Smooth muscle cell (in vitro differentiated cells): ENCODE results near the gene ZGLP1. TPM values are rescaled to one million over a fixed set of nuclear protein-coding genes. Genes with fewer than 3 reads are reported as not detected.

Experiments
- DNase-seq: peaks from one replicate; lab custom pipeline; 2025; ENCODE audit not compliant: unreplicated experiment; lab: John Stamatoyannopoulos, UW
- H2AFZ ChIP-seq: fragments of 200-600 bp; sonication (generic); 2 replicates; pipeline ENCODE4 v1.6.0; 2016; ENCODE audit warnings: antibody characterized with exemption, low read depth, mild to moderate bottlenecking
- H3F3A ChIP-seq: fragments of 200-600 bp; sonication (generic); 2 replicates; pipeline ENCODE4 v1.6.0; 2017; ENCODE audit warnings: antibody characterized with exemption, low read depth
- H3K27ac ChIP-seq: fragments of 200-600 bp; sonication (generic); 2 replicates; pipeline ENCODE4 v1.5.1; 2016; ENCODE audit warnings: low read depth, mild to moderate bottlenecking
- H3K27me3 ChIP-seq: fragments of 200-600 bp; sonication (generic); 2 replicates; pipeline ENCODE4 v1.6.1; 2016; ENCODE audit warnings: low read depth, mild to moderate bottlenecking
- H3K36me3 ChIP-seq: fragments of 200-600 bp; sonication (generic); 2 replicates; pipeline ENCODE4 v1.5.1; 2016; ENCODE audit warnings: low read depth
- H3K4me1 ChIP-seq: fragments of 200-600 bp; sonication (generic); 2 replicates; pipeline ENCODE4 v1.5.1; 2016; ENCODE audit warnings: low read depth
- H3K4me2 ChIP-seq: fragments of 200-600 bp; sonication (generic); 2 replicates; pipeline ENCODE4 v1.6.0; 2016; ENCODE audit warnings: mild to moderate bottlenecking
- H3K4me3 ChIP-seq: fragments of 200-600 bp; sonication (generic); 2 replicates; pipeline ENCODE4 v1.5.1; 2016; ENCODE audit warnings: mild to moderate bottlenecking
- H3K79me2 ChIP-seq: fragments of 200-600 bp; sonication (generic); 2 replicates; pipeline ENCODE4 v1.6.0; 2016; ENCODE audit warnings: low read depth, mild to moderate bottlenecking
- H3K9ac ChIP-seq: fragments of 200-600 bp; sonication (generic); 2 replicates; pipeline ENCODE4 v1.6.0; 2016; ENCODE audit warnings: low read depth
- H3K9me3 ChIP-seq: fragments of 200-600 bp; sonication (generic); replicated peaks from 2 replicates; pipeline ENCODE4 v1.5.1; 2016; ENCODE audit warnings: low read depth
- H4K20me1 ChIP-seq: fragments of 200-600 bp; sonication (generic); 2 replicates; pipeline ENCODE4 v1.6.0; 2016; ENCODE audit warnings: low read depth
- CTCF ChIP-seq: fragments of 200-600 bp; sonication (generic); IDR thresholded peaks from 2 replicates; pipeline ENCODE4 v1.5.1; 2017; ENCODE audit warnings: borderline replicate concordance, mild to moderate bottlenecking, antibody characterized with exemption; ENCODE audit not compliant: insufficient read depth, poor library complexity, severe bottlenecking
- WGBS: methylation state at CpG from one replicate; pipeline ENCODE4 v1.1.7; 2016; ENCODE audit warnings: low lambda C conversion rate; 5-methylcytosine and 5-hydroxymethylcytosine counted together
- polyA plus RNA-seq: library from polyadenylated mRNA; unstranded; fragments of >200 nt; fragmentation: Nextera tagmentation; extraction: Ambion mirVana; gene quantifications from 2 replicates; pipeline ENCODE4 v1.2.1, GENCODE V29; 2016
- total RNA-seq: library from RNA; depleted of rRNA; stranded (reverse); fragments of >200 nt; gene quantifications from 2 replicates; pipeline ENCODE4 v1.2.3, GENCODE V29; 2014

The ZGLP1 gene
- total and polyA plus RNA-seq, 2 experiments from 2014 or later, result 2.9 to 4.8 TPM

- Histone ChIP-seq H3K27me3 (peaks cover 95% of the 10 kb centered on the region), H3K79me2 (no peaks in the 10 kb centered on the region), H3F3A (no peaks in the 10 kb centered on the region), H2AFZ (no peak overlapping the region), H3K9me3 (no peaks in the 10 kb centered on the region), H3K4me2 (peak overlapping the region; percentile 89), H3K9ac (no peak overlapping the region), H3K36me3 (no peaks in the 10 kb centered on the region), H3K4me3 (peak overlapping the region; percentile 41), H3K4me1 (peaks cover 32% of the 10 kb centered on the region), H3K27ac (no peak overlapping the region), H4K20me1 (no peaks in the 10 kb centered on the region)
- WGBS, result 28% methylated on average over 53 of the region's 56 CpGs
- no peak for DNase-seq
- no peak for TF ChIP-seq CTCF
These were observed 16.6 kb downstream of the ZGLP1 start for GRCh38 chr19:10292789-10293636.

GRCh38 chr19:10292206-10292788 is 17.3 kb downstream of the ZGLP1 start:
- TF ChIP-seq CTCF, result no peak

DNA sequence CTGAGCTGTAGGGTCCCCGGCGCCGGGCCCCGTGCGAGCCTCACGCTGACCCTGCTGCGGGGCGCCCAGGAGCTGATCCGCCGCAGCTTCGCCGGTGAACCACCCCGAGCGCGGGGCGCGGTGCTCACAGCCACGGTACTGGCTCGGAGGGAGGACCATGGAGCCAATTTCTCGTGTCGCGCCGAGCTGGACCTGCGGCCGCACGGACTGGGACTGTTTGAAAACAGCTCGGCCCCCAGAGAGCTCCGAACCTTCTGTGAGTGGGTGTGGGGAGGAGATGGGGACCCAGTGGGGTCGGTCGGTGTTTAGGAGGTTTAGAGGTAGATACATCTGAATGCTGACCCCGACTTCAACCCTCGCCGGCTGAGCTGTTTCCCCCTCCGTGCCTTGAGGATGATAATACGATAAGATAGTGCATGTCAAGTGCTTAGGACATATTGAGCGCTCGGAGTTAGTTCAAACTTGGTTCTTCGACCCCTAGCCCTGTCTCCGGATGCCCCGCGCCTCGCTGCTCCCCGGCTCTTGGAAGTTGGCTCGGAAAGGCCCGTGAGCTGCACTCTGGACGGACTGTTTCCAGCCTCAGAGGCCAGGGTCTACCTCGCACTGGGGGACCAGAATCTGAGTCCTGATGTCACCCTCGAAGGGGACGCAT is 17.9 kb downstream of the ZGLP1 start:
- H3F3A ChIP-seq, result no peaks in the 10 kb centered on the region
- no peak for DNase-seq
- peak overlapping the region; percentile 89 for H3K4me2 ChIP-seq
- H2AFZ ChIP-seq, result no peak overlapping the region
- H3K4me3 ChIP-seq, result peak overlapping the region; percentile 41
- H3K27me3 ChIP-seq, result peaks cover 100% of the 10 kb centered on the region
- H3K4me1 ChIP-seq, result peaks cover 39% of the 10 kb centered on the region
- H3K27ac ChIP-seq, result no peak overlapping the region
- H3K9ac ChIP-seq, result no peak overlapping the region
- no peaks in the 10 kb centered on the region for H3K9me3 ChIP-seq
- TF ChIP-seq CTCF, result no peak
- WGBS, result 8% methylated on average over 49 of the region's 49 CpGs
- no peaks in the 10 kb centered on the region for H4K20me1 ChIP-seq
- H3K79me2 ChIP-seq, result no peaks in the 10 kb centered on the region
- H3K36me3 ChIP-seq, result no peaks in the 10 kb centered on the region

More at GRCh38 chr19:10292206-10292788, 17.3 kb downstream of the ZGLP1 start:
- WGBS, result 3% methylated on average over 36 of the region's 45 CpGs
- no peak overlapping the region for H3K27ac ChIP-seq
- no peaks in the 10 kb centered on the region for H3K36me3 ChIP-seq
- no peak for DNase-seq
- H3K9ac ChIP-seq, result no peak overlapping the region
- peak overlapping the region; percentile 41 for H3K4me3 ChIP-seq
- H3K27me3 ChIP-seq, result peaks cover 98% of the 10 kb centered on the region
- peak overlapping the region; percentile 89 for H3K4me2 ChIP-seq
- H3F3A ChIP-seq, result no peaks in the 10 kb centered on the region
- peaks cover 33% of the 10 kb centered on the region for H3K4me1 ChIP-seq
- no peaks in the 10 kb centered on the region for H4K20me1 ChIP-seq
- no peaks in the 10 kb centered on the region for H3K79me2 ChIP-seq
- H2AFZ ChIP-seq, result no peak overlapping the region
- no peaks in the 10 kb centered on the region for H3K9me3 ChIP-seq
